SK-N-MC (cell line): ENCODE results near the gene AOAH.

Experiments used
- EZH2 ChIP-seq: fragments of 200-600 bp; sonication (generic); IDR thresholded peaks from one replicate; pipeline ENCODE4 v1.6.1; 2017; ENCODE audit warnings: antibody characterized with exemption
- POLR2AphosphoS5 ChIP-seq: IDR thresholded peaks from 2 replicates; pipeline ENCODE4 v1.6.1; 2012; ENCODE audit warnings: mild to moderate bottlenecking, low read depth, low read length, borderline replicate concordance

DNA sequence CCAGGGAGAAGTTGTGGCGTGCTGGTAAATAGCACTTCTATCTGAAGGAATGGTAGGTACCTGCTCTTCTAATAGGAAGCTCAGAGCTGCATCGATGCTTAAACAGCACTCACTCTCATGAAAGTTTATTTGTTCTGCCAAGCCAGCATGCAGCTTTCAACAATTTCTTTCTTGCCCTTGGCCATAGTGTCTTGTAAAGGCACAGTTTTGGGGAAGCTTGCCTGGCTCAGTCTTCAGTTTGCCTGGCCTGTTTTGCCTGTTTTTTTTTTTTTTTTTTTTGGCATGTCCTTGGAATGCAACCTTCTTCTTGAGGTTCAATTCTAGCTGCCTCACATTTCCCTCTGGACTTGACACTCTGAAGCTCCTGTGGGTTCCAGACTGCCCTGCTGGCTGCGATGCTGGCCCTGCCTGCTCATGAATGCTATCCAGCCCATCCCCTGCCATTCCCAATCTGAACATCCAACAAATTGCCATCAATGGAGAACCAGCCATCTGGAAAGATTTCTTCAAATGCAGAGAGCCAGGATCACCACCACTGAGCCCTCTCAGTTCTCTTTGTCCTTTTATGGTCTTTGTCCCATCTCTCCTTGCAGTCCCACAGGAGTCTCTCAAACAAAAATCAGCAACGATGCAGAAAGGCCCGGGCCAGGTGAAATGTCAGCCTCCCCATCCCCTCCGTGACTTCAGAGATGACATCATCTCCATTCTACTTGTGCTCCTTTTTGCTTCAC, 200.8 kb downstream of the AOAH start:
- no peak for TF ChIP-seq EZH2
- TF ChIP-seq POLR2AphosphoS5 = no peak
